Astrocyte of the spinal cord (primary cell): Measurements from ENCODE around the gene OR2AJ1.

Source experiments
- DNase-seq: peaks from one replicate; pipeline ENCODE4 v3.0.0; 2011; ENCODE audit warnings: low read depth, low spot score
- H3K4me3 ChIP-seq: 2 replicates; pipeline ENCODE4 v1.5.1; 2011; ENCODE audit warnings: low read depth, mild to moderate bottlenecking, low read length, moderate library complexity
- in situ Hi-C: cut with HindIII; loops from 2 replicates; pipeline ENCODE4 v1.10.0; 2017; ENCODE audit warnings: low sequenced_read_pairs
- TF ChIP-seq, protein P1 (sequence below): IDR thresholded peaks from 2 replicates; pipeline ENCODE4 v1.5.1; 2012; ENCODE audit warnings: low read depth, mild to moderate bottlenecking, low read length, inconsistent platforms

The OR2AJ1 gene

DNA sequence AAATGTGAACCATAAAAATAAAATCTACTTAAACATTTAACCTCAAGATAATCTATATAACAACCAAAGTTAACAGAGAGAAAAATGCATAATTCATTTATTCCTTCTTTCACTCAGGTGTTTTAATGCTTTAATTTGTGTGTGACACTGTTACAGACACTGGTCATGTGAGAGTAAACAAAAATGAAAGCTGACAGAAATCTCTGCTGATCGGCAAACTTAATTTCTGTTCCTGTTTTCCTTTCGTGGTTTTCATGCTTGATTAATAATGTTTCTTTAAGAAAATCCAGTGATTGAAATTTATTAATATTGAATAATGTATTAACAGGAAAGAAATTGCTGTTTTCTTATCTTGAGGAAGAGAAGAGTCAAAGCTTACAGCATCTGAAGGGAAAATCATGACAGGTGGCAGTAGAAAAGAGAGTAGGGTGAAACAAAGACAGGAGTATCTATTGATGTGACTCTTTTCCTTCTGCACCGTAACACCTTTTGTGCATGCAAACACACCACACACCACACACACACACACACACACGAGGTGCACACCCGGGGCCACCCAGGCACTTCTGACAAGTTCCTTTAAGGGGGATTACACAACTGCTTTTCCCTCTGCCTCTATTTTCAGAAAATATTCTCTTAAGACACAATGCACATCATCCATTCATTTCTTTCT, 42.0 kb downstream of the OR2AJ1 start:
- no peak for DNase-seq
- in situ Hi-C loops: no loop called here
- TF ChIP-seq, protein P1, sequence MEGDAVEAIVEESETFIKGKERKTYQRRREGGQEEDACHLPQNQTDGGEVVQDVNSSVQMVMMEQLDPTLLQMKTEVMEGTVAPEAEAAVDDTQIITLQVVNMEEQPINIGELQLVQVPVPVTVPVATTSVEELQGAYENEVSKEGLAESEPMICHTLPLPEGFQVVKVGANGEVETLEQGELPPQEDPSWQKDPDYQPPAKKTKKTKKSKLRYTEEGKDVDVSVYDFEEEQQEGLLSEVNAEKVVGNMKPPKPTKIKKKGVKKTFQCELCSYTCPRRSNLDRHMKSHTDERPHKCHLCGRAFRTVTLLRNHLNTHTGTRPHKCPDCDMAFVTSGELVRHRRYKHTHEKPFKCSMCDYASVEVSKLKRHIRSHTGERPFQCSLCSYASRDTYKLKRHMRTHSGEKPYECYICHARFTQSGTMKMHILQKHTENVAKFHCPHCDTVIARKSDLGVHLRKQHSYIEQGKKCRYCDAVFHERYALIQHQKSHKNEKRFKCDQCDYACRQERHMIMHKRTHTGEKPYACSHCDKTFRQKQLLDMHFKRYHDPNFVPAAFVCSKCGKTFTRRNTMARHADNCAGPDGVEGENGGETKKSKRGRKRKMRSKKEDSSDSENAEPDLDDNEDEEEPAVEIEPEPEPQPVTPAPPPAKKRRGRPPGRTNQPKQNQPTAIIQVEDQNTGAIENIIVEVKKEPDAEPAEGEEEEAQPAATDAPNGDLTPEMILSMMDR: no peak

More for the DNA sequence above, 42.0 kb downstream of the OR2AJ1 start:
- H3K4me3 ChIP-seq: no peak overlapping the region
